Kidney epithelial cell (primary cell): Measurements from ENCODE around the gene RAB23. TPM values are rescaled to one million over a fixed set of nuclear protein-coding genes. Genes with fewer than 3 reads are reported as not detected.

Source experiments
- DNase-seq: peaks from one replicate; pipeline ENCODE4 v3.0.0-alpha.2; 2010; ENCODE audit warnings: low read depth
- H3K27me3 ChIP-seq: 2 replicates; pipeline ENCODE4 v1.6.0; 2011; ENCODE audit warnings: low read length; ENCODE audit not compliant: control insufficient read depth, insufficient read depth
- H3K36me3 ChIP-seq: 2 replicates; pipeline ENCODE4 v1.5.1; 2011; ENCODE audit warnings: low read length; ENCODE audit not compliant: control insufficient read depth, insufficient read depth
- H3K4me3 ChIP-seq: 2 replicates; pipeline ENCODE4 v1.5.1; 2011; ENCODE audit warnings: low read depth, mild to moderate bottlenecking, control low read depth, low read length
- total RNA-seq: library from RNA; depleted of rRNA; stranded (reverse); fragments of >200 nt; gene quantifications from 2 replicates; pipeline ENCODE4 v1.2.3, GENCODE V29; 2015
- TF ChIP-seq, protein P1 (sequence below): IDR thresholded peaks from 2 replicates; pipeline ENCODE4 v1.5.1; 2011; ENCODE audit warnings: mild to moderate bottlenecking, moderate library complexity, low read length, control low read depth, inconsistent platforms; ENCODE audit not compliant: insufficient read depth, poor library complexity, severe bottlenecking

Gene RAB23
- total RNA-seq, 1 donor from 2014 or later: 21.5 TPM

DNA sequence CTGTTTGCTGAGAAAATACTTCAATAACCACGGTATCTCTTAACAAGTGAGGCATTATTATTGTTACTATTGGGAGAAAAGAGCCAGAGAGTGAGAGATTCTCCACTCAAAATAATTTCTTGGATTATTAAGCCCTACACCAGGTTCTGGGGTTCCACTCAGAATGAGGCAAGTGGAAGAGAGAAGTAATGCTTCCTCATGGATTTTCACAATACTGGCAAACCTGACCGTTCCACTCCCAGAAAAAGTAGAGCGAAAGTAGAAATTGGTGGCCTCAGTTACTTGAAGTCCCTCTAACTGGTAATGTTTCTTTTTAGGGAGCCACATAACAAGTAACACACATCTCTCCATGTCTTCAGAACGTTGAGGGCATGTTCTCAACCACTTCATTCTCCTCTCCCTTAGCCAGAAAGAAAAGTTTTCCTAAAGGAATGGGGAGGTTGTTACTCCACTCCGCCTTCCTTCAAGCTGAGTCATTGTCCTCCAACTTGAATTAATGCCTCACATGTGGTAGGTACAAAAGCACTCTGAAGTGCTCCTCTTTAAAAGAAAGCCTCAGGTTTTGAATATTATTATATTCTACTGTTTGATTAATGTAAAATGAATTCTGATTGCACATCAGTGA, 48.1 kb downstream of the RAB23 start:
- TF ChIP-seq, protein P1, sequence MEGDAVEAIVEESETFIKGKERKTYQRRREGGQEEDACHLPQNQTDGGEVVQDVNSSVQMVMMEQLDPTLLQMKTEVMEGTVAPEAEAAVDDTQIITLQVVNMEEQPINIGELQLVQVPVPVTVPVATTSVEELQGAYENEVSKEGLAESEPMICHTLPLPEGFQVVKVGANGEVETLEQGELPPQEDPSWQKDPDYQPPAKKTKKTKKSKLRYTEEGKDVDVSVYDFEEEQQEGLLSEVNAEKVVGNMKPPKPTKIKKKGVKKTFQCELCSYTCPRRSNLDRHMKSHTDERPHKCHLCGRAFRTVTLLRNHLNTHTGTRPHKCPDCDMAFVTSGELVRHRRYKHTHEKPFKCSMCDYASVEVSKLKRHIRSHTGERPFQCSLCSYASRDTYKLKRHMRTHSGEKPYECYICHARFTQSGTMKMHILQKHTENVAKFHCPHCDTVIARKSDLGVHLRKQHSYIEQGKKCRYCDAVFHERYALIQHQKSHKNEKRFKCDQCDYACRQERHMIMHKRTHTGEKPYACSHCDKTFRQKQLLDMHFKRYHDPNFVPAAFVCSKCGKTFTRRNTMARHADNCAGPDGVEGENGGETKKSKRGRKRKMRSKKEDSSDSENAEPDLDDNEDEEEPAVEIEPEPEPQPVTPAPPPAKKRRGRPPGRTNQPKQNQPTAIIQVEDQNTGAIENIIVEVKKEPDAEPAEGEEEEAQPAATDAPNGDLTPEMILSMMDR: no peak
- H3K27me3 ChIP-seq: no peaks in the 10 kb centered on the region
- H3K4me3 ChIP-seq: peak overlapping the region; percentile 81
- H3K36me3 ChIP-seq: no peaks in the 10 kb centered on the region
- peak; percentile 48 for DNase-seq

DNA sequence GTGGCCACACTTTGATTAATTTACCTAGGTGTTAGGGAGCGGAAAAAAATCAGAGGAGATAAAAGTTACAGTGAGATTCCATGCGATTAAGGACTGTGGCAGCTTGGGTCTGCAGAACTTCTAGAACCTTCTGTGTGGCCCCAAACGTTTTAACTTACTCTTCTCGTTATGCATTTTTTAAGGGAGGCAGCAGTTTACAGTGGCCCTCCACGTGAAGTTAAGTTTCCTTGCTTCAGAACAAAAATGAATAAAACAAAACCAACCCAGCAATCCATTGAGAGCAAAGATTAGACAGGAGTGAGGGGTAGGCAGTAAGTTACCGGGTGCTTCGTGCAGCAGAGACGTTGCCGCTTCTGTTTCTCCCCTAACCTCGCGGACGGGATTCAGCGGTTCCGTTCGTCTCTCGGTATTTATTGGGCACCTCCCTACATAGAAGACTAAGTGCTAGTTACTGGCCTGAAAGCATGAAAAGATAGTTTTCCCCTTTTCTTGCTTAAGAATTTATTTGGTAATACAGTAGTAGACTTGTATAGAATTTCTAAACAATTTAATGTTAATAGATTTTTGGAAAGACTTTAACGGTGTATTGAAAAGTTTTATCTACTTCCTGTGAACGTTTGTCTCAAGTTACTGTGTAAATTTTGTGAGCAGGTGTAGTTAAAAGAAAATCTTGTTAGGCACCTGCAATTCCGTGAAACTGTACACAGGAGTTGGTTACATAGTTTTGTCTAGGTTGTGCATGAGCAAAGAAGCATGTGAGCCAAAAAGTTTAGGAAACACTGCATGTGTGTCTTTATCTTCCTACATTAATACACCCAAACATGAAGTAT, 48.8 kb downstream of the RAB23 start:
- DNase-seq: no peak
- Histone ChIP-seq H3K27me3 (no peaks in the 10 kb centered on the region), H3K36me3 (no peaks in the 10 kb centered on the region), H3K4me3 (peak overlapping the region; percentile 81)
- TF ChIP-seq, protein P1: no peak

DNA sequence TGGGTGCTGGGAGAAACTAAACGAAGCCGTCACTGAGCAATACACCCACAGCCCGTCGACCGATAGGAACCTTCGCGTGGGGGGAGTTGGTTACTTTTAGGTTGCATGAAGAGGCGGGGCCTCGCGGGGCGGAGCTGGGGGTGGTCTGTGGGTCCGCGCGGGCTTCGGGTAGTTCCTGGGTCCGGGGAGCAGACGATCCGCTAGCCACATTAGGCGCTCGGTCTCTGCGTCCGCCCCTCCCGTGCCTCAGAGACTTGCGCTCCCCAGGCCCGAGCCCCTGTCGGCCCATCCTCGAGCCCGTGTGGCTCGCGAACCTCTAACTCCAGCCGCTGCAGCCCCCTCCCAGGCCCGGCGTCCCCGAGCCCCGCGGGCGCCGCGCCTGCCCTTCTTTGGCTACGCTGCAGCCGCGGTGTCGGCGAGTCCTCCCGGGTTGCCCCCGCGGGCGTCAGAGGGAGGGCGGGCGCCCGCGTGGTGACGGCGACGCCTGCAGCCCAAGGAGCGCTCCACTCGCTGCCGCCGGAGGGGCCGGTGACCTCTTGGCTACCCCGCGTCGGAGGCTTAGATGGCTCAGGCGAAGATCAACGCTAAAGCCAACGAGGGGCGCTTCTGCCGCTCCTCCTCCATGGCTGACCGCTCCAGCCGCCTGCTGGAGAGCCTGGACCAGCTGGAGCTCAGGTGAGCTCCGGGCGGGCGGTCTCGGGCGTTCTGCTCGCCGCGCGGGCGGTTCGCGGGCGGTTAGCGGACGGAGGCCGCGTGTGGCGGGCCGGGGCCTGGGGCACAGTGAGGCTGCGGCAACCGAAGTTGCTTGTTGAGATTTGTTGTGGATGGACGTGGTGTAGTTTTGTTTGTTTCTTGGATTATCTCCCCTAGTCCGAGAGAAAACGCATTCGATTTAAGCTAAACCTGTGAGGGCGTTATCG, 49.7 kb downstream of the RAB23 start, which contains the start of gene BAG2:
BAG2 (plus strand) TSS at position 191 of the 920 bp plus-strand sequence; CDS start at position 563, 372 bp downstream.
- TF ChIP-seq, protein P1: peak; percentile 18
- peak within 1 kb of the TSS; percentile 81 for H3K4me3 ChIP-seq
- DNase-seq: peak; percentile 61
- H3K36me3 ChIP-seq: no peaks in the 10 kb centered on the region
- H3K27me3 ChIP-seq: no peaks in the 10 kb centered on the region

DNA sequence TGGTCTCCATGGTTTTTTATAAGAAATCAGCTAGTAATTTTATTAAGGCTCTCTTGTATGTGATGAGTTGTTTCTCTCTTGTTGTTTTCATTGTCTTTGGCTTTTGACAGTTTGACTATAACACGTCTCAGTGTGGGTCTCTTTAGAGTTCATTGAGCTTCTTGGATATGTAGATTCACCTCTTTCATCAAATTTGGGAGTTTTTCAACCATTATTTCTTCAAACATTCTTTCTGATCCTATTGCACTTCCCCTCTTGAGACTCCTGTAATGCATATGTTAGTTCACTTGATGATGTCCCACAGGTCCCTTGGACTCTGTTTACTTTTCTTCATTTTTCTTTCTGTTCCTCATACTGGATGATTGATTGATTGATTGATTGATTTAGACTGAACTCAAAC, 57.0 kb downstream of the RAB23 start:
- H3K36me3 ChIP-seq: no peaks in the 10 kb centered on the region
- H3K27me3 ChIP-seq: no peaks in the 10 kb centered on the region
- no peak overlapping the region for H3K4me3 ChIP-seq
- TF ChIP-seq, protein P1: no peak
- no peak for DNase-seq

DNA sequence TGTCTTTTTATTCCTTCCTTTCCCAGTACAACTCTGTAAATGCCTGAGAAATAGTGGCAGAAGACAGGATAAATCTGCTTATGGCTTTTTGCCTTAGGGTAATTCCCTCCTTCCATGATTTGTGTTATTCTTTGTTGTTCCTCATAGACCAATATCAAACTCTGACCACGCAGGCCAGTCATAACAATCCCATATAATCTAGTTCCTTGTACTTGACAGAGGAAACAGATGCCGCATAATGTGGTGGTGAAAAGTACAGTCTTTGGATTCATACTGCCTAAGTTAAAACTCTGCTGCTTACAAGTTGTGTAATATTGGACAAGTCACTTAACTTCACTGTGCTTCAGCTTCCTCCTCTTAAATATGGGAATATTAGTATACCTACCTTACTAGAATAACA, 58.2 kb downstream of the RAB23 start:
- H3K36me3 ChIP-seq: no peaks in the 10 kb centered on the region
- no peak for DNase-seq
- H3K4me3 ChIP-seq: no peak overlapping the region
- TF ChIP-seq, protein P1: no peak
- H3K27me3 ChIP-seq: no peaks in the 10 kb centered on the region
